Epithelial cell of proximal tubule (primary cell): Measurements from ENCODE around the gene SPRYD3. TPM values are rescaled to one million over a fixed set of nuclear protein-coding genes. Genes with fewer than 3 reads are reported as not detected.

ENCODE experiments used
- DNase-seq: peaks from one replicate; pipeline ENCODE4 v3.0.0-alpha.2; 2011; ENCODE audit warnings: low read depth
- H3K4me3 ChIP-seq: 2 replicates; pipeline ENCODE4 v1.5.1; 2011; ENCODE audit warnings: low read depth, mild to moderate bottlenecking, low read length
- total RNA-seq: library from RNA; depleted of rRNA; stranded (reverse); fragments of >200 nt; gene quantifications from 2 replicates; pipeline ENCODE4 v1.2.3, GENCODE V29; 2015
- TF ChIP-seq, protein P1 (sequence below): conservative IDR thresholded peaks from 2 replicates; pipeline ENCODE4 v1.5.1; 2012; ENCODE audit warnings: low read depth, mild to moderate bottlenecking, low read length

SPRYD3 gene
- total RNA-seq, 1 donor from 2014 or later = 26.1 TPM

DNA sequence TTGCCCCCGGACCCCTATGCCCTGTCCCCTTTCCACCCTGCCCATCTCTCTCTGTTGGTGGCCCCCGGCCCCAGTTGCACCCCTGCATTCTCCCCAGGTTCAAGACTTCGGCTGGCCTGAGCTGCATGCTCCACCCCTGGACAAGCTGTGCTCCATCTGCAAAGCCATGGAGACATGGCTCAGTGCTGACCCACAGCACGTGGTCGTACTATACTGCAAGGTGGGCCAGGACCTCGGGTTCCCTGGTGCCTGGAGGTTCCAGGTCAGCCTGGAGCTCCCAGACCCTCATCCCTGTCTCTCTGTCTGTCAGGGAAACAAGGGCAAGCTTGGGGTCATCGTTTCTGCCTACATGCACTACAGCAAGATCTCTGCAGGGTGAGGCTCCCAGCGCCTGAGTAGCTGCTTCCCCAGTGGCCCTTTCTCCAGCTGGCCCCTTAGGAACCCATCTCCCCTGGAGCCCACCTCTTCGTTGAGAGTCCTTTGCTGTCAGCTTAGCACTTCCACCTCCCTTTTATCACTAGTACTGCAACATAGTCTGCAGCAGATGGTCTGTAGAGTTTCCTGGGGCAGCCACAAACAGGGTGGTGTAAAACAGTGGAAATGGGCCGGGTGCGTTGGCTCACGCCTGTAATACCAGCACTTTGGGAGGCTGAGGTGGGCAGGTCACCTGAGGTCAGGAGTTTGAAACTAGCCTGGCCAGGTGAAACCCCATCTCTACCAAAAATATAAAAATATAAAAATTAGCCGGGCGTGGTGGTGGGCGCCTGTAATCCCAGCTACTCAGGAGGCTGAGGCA, 23.5 kb downstream of the SPRYD3 start:
- no peak overlapping the region for H3K4me3 ChIP-seq
- TF ChIP-seq, protein P1, sequence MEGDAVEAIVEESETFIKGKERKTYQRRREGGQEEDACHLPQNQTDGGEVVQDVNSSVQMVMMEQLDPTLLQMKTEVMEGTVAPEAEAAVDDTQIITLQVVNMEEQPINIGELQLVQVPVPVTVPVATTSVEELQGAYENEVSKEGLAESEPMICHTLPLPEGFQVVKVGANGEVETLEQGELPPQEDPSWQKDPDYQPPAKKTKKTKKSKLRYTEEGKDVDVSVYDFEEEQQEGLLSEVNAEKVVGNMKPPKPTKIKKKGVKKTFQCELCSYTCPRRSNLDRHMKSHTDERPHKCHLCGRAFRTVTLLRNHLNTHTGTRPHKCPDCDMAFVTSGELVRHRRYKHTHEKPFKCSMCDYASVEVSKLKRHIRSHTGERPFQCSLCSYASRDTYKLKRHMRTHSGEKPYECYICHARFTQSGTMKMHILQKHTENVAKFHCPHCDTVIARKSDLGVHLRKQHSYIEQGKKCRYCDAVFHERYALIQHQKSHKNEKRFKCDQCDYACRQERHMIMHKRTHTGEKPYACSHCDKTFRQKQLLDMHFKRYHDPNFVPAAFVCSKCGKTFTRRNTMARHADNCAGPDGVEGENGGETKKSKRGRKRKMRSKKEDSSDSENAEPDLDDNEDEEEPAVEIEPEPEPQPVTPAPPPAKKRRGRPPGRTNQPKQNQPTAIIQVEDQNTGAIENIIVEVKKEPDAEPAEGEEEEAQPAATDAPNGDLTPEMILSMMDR = no peak
- no peak for DNase-seq

DNA sequence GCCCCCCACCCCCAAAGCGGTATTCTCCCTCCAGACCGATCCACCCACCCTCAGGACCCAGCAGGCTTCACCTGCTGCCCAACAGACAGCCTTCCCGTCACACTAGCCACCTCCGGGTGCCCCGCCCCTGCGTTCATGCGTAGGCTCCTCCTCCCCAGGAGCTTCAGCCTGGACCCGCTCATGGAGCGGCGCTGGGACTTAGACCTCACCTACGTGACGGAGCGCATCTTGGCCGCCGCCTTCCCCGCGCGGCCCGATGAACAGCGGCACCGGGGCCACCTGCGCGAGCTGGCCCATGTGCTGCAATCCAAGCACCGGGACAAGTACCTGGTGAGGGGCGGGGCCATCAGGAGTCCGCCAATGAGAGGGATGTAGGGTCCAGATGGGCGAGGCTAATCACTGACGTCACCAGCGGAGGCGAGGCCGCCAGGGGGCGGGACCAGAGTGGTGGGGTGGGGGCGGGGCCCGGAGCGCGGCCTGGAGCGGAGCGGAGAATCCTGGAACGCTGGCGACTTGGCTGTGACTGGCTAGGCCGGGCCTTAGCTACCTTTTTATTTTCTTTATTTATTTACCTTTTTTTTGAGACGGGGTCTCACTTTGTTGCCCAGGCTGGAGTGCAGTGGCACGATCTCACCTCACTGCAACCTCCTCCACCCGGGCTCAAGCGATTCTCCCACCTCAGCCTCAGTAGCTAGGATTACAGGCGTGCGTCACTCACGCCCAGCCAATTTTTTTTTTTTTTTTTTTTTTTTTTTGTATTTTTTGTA, 24.9 kb downstream of the SPRYD3 start:
- TF ChIP-seq, protein P1 = no peak
- DNase-seq = no peak
- peak overlapping the region; percentile 65 for H3K4me3 ChIP-seq

DNA sequence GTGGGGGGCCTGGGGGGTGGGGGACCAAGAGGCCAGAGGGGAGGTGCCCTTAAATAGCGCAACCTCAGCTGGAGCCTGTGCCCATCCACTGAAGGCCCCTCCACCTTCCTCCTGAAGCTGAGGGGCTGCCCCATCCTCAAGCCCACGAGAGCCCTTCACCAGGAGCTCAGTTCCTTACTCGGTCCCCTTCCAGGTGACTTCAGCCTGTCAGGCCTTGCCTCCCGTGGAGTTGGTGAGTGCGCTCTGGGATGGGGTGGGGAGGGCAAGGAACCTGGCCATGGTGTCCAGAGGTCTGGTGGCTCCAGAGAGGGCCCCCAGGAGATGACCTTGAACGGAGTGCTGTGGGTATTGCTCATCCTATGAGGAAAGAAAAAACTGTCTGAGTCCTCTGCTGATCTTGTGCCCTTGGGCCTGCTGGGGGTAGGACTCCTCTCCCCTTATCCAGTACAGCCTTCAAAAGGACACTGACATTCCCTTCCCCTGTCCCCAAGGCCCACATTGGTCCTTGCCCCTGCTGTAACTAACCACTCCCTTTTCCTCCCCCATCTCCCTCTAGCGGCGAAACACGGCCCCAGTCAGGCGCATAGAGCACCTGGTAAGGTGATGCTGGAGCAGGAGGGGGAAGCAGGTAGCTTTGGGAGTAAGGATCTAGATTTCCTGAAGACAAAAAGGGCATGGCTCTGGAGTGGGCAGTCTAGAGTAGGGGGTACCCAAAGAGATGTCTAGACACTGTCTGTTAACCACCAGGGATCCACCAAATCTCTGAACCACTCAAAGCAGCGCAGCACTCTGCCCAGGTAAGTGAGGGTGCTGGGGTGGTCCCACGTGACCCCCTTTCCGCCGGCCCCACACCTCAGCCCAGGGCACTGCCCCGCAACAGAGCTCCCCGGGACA, 25.7 kb downstream of the SPRYD3 start:
- H3K4me3 ChIP-seq = peak overlapping the region; percentile 65
- TF ChIP-seq, protein P1 = peak; percentile 73
- no peak for DNase-seq

DNA sequence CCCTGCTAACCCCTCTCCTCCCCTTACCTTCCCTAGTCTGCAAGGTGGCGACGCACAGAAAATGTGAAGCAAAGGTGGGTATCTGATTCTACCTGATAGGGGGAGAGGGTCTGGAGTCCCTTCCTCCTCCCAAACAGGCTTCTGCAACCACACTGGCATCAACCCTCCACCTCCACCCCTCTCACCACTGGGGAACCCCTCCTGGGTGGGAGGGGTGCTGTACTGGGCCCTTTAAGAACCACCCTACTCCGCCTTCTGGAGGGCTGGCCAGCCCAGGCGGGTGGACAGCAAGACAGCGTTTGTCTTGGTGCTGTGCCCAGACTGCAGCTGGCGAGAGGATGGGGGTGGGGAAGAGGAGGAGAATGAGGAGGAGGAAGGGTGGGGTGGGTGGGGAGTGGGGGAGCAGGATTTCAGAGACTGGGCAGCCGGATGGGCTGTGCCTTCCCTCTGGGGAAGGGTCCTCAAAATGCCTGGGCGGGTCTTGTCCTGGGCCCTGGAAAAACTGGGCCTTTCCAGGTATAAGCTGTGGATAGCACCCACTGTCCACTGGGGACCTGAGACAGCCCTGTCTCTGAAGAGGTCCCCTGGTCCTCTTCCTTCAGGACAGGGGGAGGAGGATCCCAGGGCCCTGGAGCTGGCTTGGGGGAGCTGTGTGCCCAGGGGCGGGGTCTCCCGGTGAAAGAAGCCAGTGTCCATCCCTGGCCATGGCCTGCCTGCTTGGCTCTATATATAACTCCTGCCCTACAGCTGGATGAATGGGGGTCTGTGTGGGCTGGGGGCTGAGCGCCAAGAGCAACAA, 26.6 kb downstream of the SPRYD3 start:
- H3K4me3 ChIP-seq = peak overlapping the region; percentile 73
- TF ChIP-seq, protein P1 = no peak
- no peak for DNase-seq

DNA sequence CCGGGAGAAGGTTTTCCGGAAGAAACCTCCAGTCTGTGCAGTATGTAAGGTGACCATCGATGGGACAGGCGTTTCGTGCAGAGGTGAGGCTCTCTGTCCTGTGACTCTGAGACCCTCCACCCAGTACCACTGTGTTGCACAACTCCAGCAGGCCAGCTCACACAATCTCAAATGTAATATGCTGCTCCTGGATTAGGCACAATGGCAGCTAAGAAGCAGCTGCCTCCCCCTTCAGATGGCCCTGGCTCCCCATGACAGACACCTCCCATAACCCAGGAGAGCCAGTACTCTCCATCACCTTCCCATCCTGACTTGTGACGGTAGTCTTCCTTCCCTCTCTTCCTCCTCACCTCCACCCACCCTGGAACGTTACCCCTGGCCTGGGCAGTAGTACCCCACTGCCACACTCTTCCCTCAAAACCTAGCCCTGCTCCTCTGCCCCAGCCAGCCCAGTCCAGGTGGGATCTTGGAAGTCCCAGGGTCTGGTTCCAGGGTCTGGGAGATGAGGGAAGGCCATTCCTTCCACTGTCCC, 27.2 kb downstream of the SPRYD3 start:
- TF ChIP-seq, protein P1 = no peak
- no peak for DNase-seq
- H3K4me3 ChIP-seq = peak overlapping the region; percentile 73
